ENCODE data around the gene USP20.

The USP20 gene

GRCh38 chr9:129902740-129903134 is 67.5 kb downstream of the USP20 start:
- no CpG with 5 or more reads among the region's 8 CpGs for WGBS (ENCODE audit: extremely low coverage, insufficient coverage, low lambda C conversion rate)
- H3K4ac ChIP-seq (ENCODE audit: low read depth, low read length) = no peak overlapping the region
- no peak overlapping the region for H4K8ac ChIP-seq (ENCODE audit: low read depth, low read length)
- no peak for DNase-seq
- H3K4me3 ChIP-seq (ENCODE audit: low read length) = no peak overlapping the region
- no peaks in the 10 kb centered on the region for H3K4me1 ChIP-seq (ENCODE audit: control insufficient read depth, low read depth, low read length)
- H3K4me2 ChIP-seq (ENCODE audit: low read length) = no peak overlapping the region
- H3K79me2 ChIP-seq (ENCODE audit: control insufficient read depth, insufficient read depth, low read length) = no peaks in the 10 kb centered on the region
- H3K27me3 ChIP-seq (ENCODE audit: insufficient read depth, low read length, poor library complexity) = no peaks in the 10 kb centered on the region
- no peak overlapping the region for H2BK120ac ChIP-seq (ENCODE audit: low read depth, low read length)
- no peak overlapping the region for H3K27ac ChIP-seq (ENCODE audit: low read depth, low read length)
- H3K56ac ChIP-seq (ENCODE audit: low read length) = no peak overlapping the region
- no peak overlapping the region for H2BK15ac ChIP-seq (replicated peaks; ENCODE audit: low read depth)
- H2AK5ac ChIP-seq (ENCODE audit: low read length) = no peak overlapping the region
- H3K23ac ChIP-seq (ENCODE audit: low read length) = no peak overlapping the region
- no peaks in the 10 kb centered on the region for H3K36me3 ChIP-seq (ENCODE audit: control insufficient read depth, insufficient read depth, low read length)
- no peak overlapping the region for H4K5ac ChIP-seq (ENCODE audit: low read length)
- H2BK5ac ChIP-seq (ENCODE audit: low read length) = no peak overlapping the region
- no peaks in the 10 kb centered on the region for H3K79me1 ChIP-seq (ENCODE audit: low read length)
- H3K9ac ChIP-seq (ENCODE audit: low read length) = no peak overlapping the region
- H3K18ac ChIP-seq (ENCODE audit: low read length) = no peak overlapping the region

- no peak overlapping the region for H3K4ac ChIP-seq (ENCODE audit: low read depth, low read length)
- no peaks in the 10 kb centered on the region for H3K27me3 ChIP-seq (ENCODE audit: insufficient read depth, low read length, poor library complexity)
- no peaks in the 10 kb centered on the region for H3K79me2 ChIP-seq (ENCODE audit: control insufficient read depth, insufficient read depth, low read length)
- no peak overlapping the region for H2BK15ac ChIP-seq (replicated peaks; ENCODE audit: low read depth)
- H3K18ac ChIP-seq (ENCODE audit: low read length) = no peak overlapping the region
- no peak overlapping the region for H3K56ac ChIP-seq (ENCODE audit: low read length)
- H3K23ac ChIP-seq (ENCODE audit: low read length) = no peak overlapping the region
- no peak overlapping the region for H2BK120ac ChIP-seq (ENCODE audit: low read depth, low read length)
- no peak overlapping the region for H4K5ac ChIP-seq (ENCODE audit: low read length)
- WGBS (ENCODE audit: extremely low coverage, insufficient coverage, low lambda C conversion rate) = no CpG with 5 or more reads among the region's 4 CpGs
- no peak overlapping the region for H3K9ac ChIP-seq (ENCODE audit: low read length)
- H3K36me3 ChIP-seq (ENCODE audit: control insufficient read depth, insufficient read depth, low read length) = no peaks in the 10 kb centered on the region
- H3K27ac ChIP-seq (ENCODE audit: low read depth, low read length) = no peak overlapping the region
- no peak overlapping the region for H2AK5ac ChIP-seq (ENCODE audit: low read length)
- H4K8ac ChIP-seq (ENCODE audit: low read depth, low read length) = no peak overlapping the region
- DNase-seq = no peak
- no peaks in the 10 kb centered on the region for H3K79me1 ChIP-seq (ENCODE audit: low read length)
- no peak overlapping the region for H3K4me3 ChIP-seq (ENCODE audit: low read length)
- H2BK5ac ChIP-seq (ENCODE audit: low read length) = no peak overlapping the region
- H3K4me1 ChIP-seq (ENCODE audit: control insufficient read depth, low read depth, low read length) = no peaks in the 10 kb centered on the region
- H3K4me2 ChIP-seq (ENCODE audit: low read length) = no peak overlapping the region
Observed at GRCh38 chr9:129904734-129905133, 69.5 kb downstream of the USP20 start.

- H3K27me3 ChIP-seq (ENCODE audit: insufficient read depth, low read length, poor library complexity) = no peaks in the 10 kb centered on the region
- no peak overlapping the region for H3K23ac ChIP-seq (ENCODE audit: low read length)
- H3K56ac ChIP-seq (ENCODE audit: low read length) = no peak overlapping the region
- H2BK120ac ChIP-seq (ENCODE audit: low read depth, low read length) = no peak overlapping the region
- H4K5ac ChIP-seq (ENCODE audit: low read length) = no peak overlapping the region
- H3K4ac ChIP-seq (ENCODE audit: low read depth, low read length) = no peak overlapping the region
- H3K4me1 ChIP-seq (ENCODE audit: control insufficient read depth, low read depth, low read length) = no peaks in the 10 kb centered on the region
- no peaks in the 10 kb centered on the region for H3K36me3 ChIP-seq (ENCODE audit: control insufficient read depth, insufficient read depth, low read length)
- H2AK5ac ChIP-seq (ENCODE audit: low read length) = no peak overlapping the region
- no peak overlapping the region for H3K27ac ChIP-seq (ENCODE audit: low read depth, low read length)
- no peak overlapping the region for H4K8ac ChIP-seq (ENCODE audit: low read depth, low read length)
- no CpG with 5 or more reads among the region's 4 CpGs for WGBS (ENCODE audit: extremely low coverage, insufficient coverage, low lambda C conversion rate)
- H3K9ac ChIP-seq (ENCODE audit: low read length) = no peak overlapping the region
- no peak overlapping the region for H3K4me2 ChIP-seq (ENCODE audit: low read length)
- no peak overlapping the region for H3K4me3 ChIP-seq (ENCODE audit: low read length)
- no peaks in the 10 kb centered on the region for H3K79me2 ChIP-seq (ENCODE audit: control insufficient read depth, insufficient read depth, low read length)
- H2BK5ac ChIP-seq (ENCODE audit: low read length) = no peak overlapping the region
- H3K18ac ChIP-seq (ENCODE audit: low read length) = no peak overlapping the region
- H2BK15ac ChIP-seq (replicated peaks; ENCODE audit: low read depth) = no peak overlapping the region
- DNase-seq = no peak
- H3K79me1 ChIP-seq (ENCODE audit: low read length) = no peaks in the 10 kb centered on the region
Observed at GRCh38 chr9:129906298-129906697, 71.0 kb downstream of the USP20 start.

- Histone ChIP-seq H3K79me1 (ENCODE audit: low read length) (no peaks in the 10 kb centered on the region), H3K4ac (ENCODE audit: low read depth, low read length) (no peak overlapping the region), H4K8ac (ENCODE audit: low read depth, low read length) (no peak overlapping the region), H3K4me1 (ENCODE audit: control insufficient read depth, low read depth, low read length) (no peaks in the 10 kb centered on the region), H3K4me2 (ENCODE audit: low read length) (no peak overlapping the region), H3K56ac (ENCODE audit: low read length) (no peak overlapping the region), H3K36me3 (ENCODE audit: control insufficient read depth, insufficient read depth, low read length) (no peaks in the 10 kb centered on the region), H2BK15ac (replicated peaks; ENCODE audit: low read depth) (no peak overlapping the region), H3K27ac (ENCODE audit: low read depth, low read length) (no peak overlapping the region), H3K9ac (ENCODE audit: low read length) (no peak overlapping the region), H3K79me2 (ENCODE audit: control insufficient read depth, insufficient read depth, low read length) (no peaks in the 10 kb centered on the region), H3K4me3 (ENCODE audit: low read length) (no peak overlapping the region), H2BK5ac (ENCODE audit: low read length) (no peak overlapping the region), H3K27me3 (ENCODE audit: insufficient read depth, low read length, poor library complexity) (no peaks in the 10 kb centered on the region), H3K23ac (ENCODE audit: low read length) (no peak overlapping the region), H3K18ac (ENCODE audit: low read length) (no peak overlapping the region), H2BK120ac (ENCODE audit: low read depth, low read length) (no peak overlapping the region), H2AK5ac (ENCODE audit: low read length) (no peak overlapping the region), H4K5ac (ENCODE audit: low read length) (no peak overlapping the region)
- no peak for DNase-seq
- no CpG with 5 or more reads among the region's 4 CpGs for WGBS (ENCODE audit: extremely low coverage, insufficient coverage, low lambda C conversion rate)
Observed at GRCh38 chr9:129907201-129907600, 71.9 kb downstream of the USP20 start.

- H3K36me3 ChIP-seq (ENCODE audit: control insufficient read depth, insufficient read depth, low read length) = no peaks in the 10 kb centered on the region
- H3K27ac ChIP-seq (ENCODE audit: low read depth, low read length) = no peak overlapping the region
- H3K4me2 ChIP-seq (ENCODE audit: low read length) = no peak overlapping the region
- H2BK15ac ChIP-seq (replicated peaks; ENCODE audit: low read depth) = no peak overlapping the region
- no peak overlapping the region for H4K8ac ChIP-seq (ENCODE audit: low read depth, low read length)
- H2BK5ac ChIP-seq (ENCODE audit: low read length) = no peak overlapping the region
- H3K79me1 ChIP-seq (ENCODE audit: low read length) = no peaks in the 10 kb centered on the region
- H3K4me1 ChIP-seq (ENCODE audit: control insufficient read depth, low read depth, low read length) = no peaks in the 10 kb centered on the region
- H3K4me3 ChIP-seq (ENCODE audit: low read length) = no peak overlapping the region
- no peak overlapping the region for H3K9ac ChIP-seq (ENCODE audit: low read length)
- no peaks in the 10 kb centered on the region for H3K79me2 ChIP-seq (ENCODE audit: control insufficient read depth, insufficient read depth, low read length)
- no peak overlapping the region for H2AK5ac ChIP-seq (ENCODE audit: low read length)
- H3K56ac ChIP-seq (ENCODE audit: low read length) = no peak overlapping the region
- H3K18ac ChIP-seq (ENCODE audit: low read length) = no peak overlapping the region
- no peak overlapping the region for H4K5ac ChIP-seq (ENCODE audit: low read length)
- no peak overlapping the region for H3K4ac ChIP-seq (ENCODE audit: low read depth, low read length)
- H2BK120ac ChIP-seq (ENCODE audit: low read depth, low read length) = no peak overlapping the region
- H3K27me3 ChIP-seq (ENCODE audit: insufficient read depth, low read length, poor library complexity) = no peaks in the 10 kb centered on the region
- no CpG with 5 or more reads among the region's 4 CpGs for WGBS (ENCODE audit: extremely low coverage, insufficient coverage, low lambda C conversion rate)
- no peak for DNase-seq
- no peak overlapping the region for H3K23ac ChIP-seq (ENCODE audit: low read length)
Observed at GRCh38 chr9:129908906-129909305, 73.6 kb downstream of the USP20 start.

- Histone ChIP-seq H3K56ac (ENCODE audit: low read length) (no peak overlapping the region), H3K79me2 (ENCODE audit: control insufficient read depth, insufficient read depth, low read length) (no peaks in the 10 kb centered on the region), H3K36me3 (ENCODE audit: control insufficient read depth, insufficient read depth, low read length) (no peaks in the 10 kb centered on the region), H3K79me1 (ENCODE audit: low read length) (no peaks in the 10 kb centered on the region), H3K18ac (ENCODE audit: low read length) (no peak overlapping the region), H2BK15ac (replicated peaks; ENCODE audit: low read depth) (no peak overlapping the region), H3K4ac (ENCODE audit: low read depth, low read length) (no peak overlapping the region), H2AK5ac (ENCODE audit: low read length) (no peak overlapping the region), H2BK120ac (ENCODE audit: low read depth, low read length) (no peak overlapping the region), H3K4me2 (ENCODE audit: low read length) (no peak overlapping the region), H2BK5ac (ENCODE audit: low read length) (no peak overlapping the region), H3K4me3 (ENCODE audit: low read length) (no peak overlapping the region), H4K5ac (ENCODE audit: low read length) (no peak overlapping the region), H4K8ac (ENCODE audit: low read depth, low read length) (no peak overlapping the region), H3K4me1 (ENCODE audit: control insufficient read depth, low read depth, low read length) (no peaks in the 10 kb centered on the region), H3K23ac (ENCODE audit: low read length) (no peak overlapping the region), H3K9ac (ENCODE audit: low read length) (no peak overlapping the region), H3K27ac (ENCODE audit: low read depth, low read length) (no peak overlapping the region), H3K27me3 (ENCODE audit: insufficient read depth, low read length, poor library complexity) (no peaks in the 10 kb centered on the region)
- DNase-seq = no peak
- WGBS (ENCODE audit: extremely low coverage, insufficient coverage, low lambda C conversion rate) = no CpG with 5 or more reads among the region's 9 CpGs
Observed at GRCh38 chr9:129909851-129910250, 74.6 kb downstream of the USP20 start.

Data from mesendoderm (in vitro differentiated cells).